ENCODE measurements around the gene C1QBP.
A peak's percentile ranks its signal among the peaks of the same experiment; 100 is the strongest.

The C1QBP gene

GRCh38 chr17:5446786-5447185 is 7.8 kb upstream of the C1QBP start:
- no peak overlapping the region for H3K4me2 ChIP-seq (ENCODE audit: insufficient read depth, low read length)
- H3K27me3 ChIP-seq (ENCODE audit: insufficient read depth, low read length, poor library complexity), result no peaks in the 10 kb centered on the region
- H3K27ac ChIP-seq (ENCODE audit: low read length), result no peak overlapping the region
- DNase-seq (no peak), ATAC-seq (ENCODE audit: insufficient read depth, low read depth) (no peak)
- H3K36me3 ChIP-seq (ENCODE audit: insufficient read depth, low read length), result peaks cover 86% of the 10 kb centered on the region
- no peak overlapping the region for H3K4me3 ChIP-seq (ENCODE audit: low read depth in 1 of 2, low read length in 2 of 2)
- peaks cover 7% of the 10 kb centered on the region; the same call in 1 of the 2 replicates for H3K79me2 ChIP-seq (ENCODE audit: insufficient read depth, low read length)
- peaks cover 6% of the 10 kb centered on the region; the same call in 1 of the 2 replicates for H4K20me1 ChIP-seq (ENCODE audit: insufficient read depth, low read length)
- H2AFZ ChIP-seq (ENCODE audit: low read depth, low read length), result no peak overlapping the region
- no peaks in the 10 kb centered on the region for H3K9me3 ChIP-seq (ENCODE audit: insufficient read depth, low read length, severe bottlenecking)
- no peaks in the 10 kb centered on the region for H3K4me1 ChIP-seq (ENCODE audit: insufficient read depth, low read length)
- no peak overlapping the region for H3K9ac ChIP-seq (ENCODE audit: low read depth, low read length)
- TF ChIP-seq EZH2 (IDR thresholded peaks at IDR 0.05; ENCODE audit: borderline replicate concordance, low read depth, low read length, severe bottlenecking), result no peak
- TF ChIP-seq, protein P1, sequence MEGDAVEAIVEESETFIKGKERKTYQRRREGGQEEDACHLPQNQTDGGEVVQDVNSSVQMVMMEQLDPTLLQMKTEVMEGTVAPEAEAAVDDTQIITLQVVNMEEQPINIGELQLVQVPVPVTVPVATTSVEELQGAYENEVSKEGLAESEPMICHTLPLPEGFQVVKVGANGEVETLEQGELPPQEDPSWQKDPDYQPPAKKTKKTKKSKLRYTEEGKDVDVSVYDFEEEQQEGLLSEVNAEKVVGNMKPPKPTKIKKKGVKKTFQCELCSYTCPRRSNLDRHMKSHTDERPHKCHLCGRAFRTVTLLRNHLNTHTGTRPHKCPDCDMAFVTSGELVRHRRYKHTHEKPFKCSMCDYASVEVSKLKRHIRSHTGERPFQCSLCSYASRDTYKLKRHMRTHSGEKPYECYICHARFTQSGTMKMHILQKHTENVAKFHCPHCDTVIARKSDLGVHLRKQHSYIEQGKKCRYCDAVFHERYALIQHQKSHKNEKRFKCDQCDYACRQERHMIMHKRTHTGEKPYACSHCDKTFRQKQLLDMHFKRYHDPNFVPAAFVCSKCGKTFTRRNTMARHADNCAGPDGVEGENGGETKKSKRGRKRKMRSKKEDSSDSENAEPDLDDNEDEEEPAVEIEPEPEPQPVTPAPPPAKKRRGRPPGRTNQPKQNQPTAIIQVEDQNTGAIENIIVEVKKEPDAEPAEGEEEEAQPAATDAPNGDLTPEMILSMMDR (IDR thresholded peaks at IDR 0.05; ENCODE audit: borderline replicate concordance, extremely low read depth, low read length, poor library complexity, severe bottlenecking), result no peak

GRCh38 chr17:5444209-5444608 is 5.3 kb upstream of the C1QBP start:
- Histone ChIP-seq H3K27ac (ENCODE audit: low read length) (no peak overlapping the region), H3K4me3 (ENCODE audit: low read depth in 1 of 2, low read length in 2 of 2) (no peak overlapping the region), H3K9me3 (ENCODE audit: insufficient read depth, low read length, severe bottlenecking) (no peaks in the 10 kb centered on the region), H3K36me3 (ENCODE audit: insufficient read depth, low read length) (peaks cover 68% of the 10 kb centered on the region), H3K79me2 (ENCODE audit: insufficient read depth, low read length) (peaks cover 9% of the 10 kb centered on the region), H4K20me1 (ENCODE audit: insufficient read depth, low read length) (peaks cover 6% of the 10 kb centered on the region; the same call in 1 of the 2 replicates), H2AFZ (ENCODE audit: low read depth, low read length) (no peak overlapping the region), H3K9ac (ENCODE audit: low read depth, low read length) (no peak overlapping the region), H3K27me3 (ENCODE audit: insufficient read depth, low read length, poor library complexity) (no peaks in the 10 kb centered on the region), H3K4me1 (ENCODE audit: insufficient read depth, low read length) (peaks cover 6% of the 10 kb centered on the region), H3K4me2 (ENCODE audit: insufficient read depth, low read length) (no peak overlapping the region)
- no peak for ATAC-seq (ENCODE audit: insufficient read depth, low read depth)
- TF ChIP-seq, protein P1 (IDR thresholded peaks at IDR 0.05; ENCODE audit: borderline replicate concordance, extremely low read depth, low read length, poor library complexity, severe bottlenecking), result no peak
- TF ChIP-seq EZH2 (IDR thresholded peaks at IDR 0.05; ENCODE audit: borderline replicate concordance, low read depth, low read length, severe bottlenecking), result no peak
- no peak for DNase-seq

GRCh38 chr17:5443728-5444127 is 4.8 kb upstream of the C1QBP start:
- Histone ChIP-seq H3K4me2 (ENCODE audit: insufficient read depth, low read length) (no peak overlapping the region), H2AFZ (ENCODE audit: low read depth, low read length) (no peak overlapping the region), H3K36me3 (ENCODE audit: insufficient read depth, low read length) (peaks cover 64% of the 10 kb centered on the region), H3K4me3 (ENCODE audit: low read depth in 1 of 2, low read length in 2 of 2) (no peak overlapping the region), H3K9ac (ENCODE audit: low read depth, low read length) (no peak overlapping the region), H3K79me2 (ENCODE audit: insufficient read depth, low read length) (peaks cover 12% of the 10 kb centered on the region), H3K9me3 (ENCODE audit: insufficient read depth, low read length, severe bottlenecking) (no peaks in the 10 kb centered on the region), H3K4me1 (ENCODE audit: insufficient read depth, low read length) (peaks cover 8% of the 10 kb centered on the region), H4K20me1 (ENCODE audit: insufficient read depth, low read length) (peaks cover 6% of the 10 kb centered on the region; the same call in 1 of the 2 replicates), H3K27ac (ENCODE audit: low read length) (no peak overlapping the region), H3K27me3 (ENCODE audit: insufficient read depth, low read length, poor library complexity) (no peaks in the 10 kb centered on the region)
- TF ChIP-seq, protein P1 (IDR thresholded peaks at IDR 0.05; ENCODE audit: borderline replicate concordance, extremely low read depth, low read length, poor library complexity, severe bottlenecking), result no peak
- no peak for TF ChIP-seq EZH2 (IDR thresholded peaks at IDR 0.05; ENCODE audit: borderline replicate concordance, low read depth, low read length, severe bottlenecking)
- no peak for ATAC-seq (ENCODE audit: insufficient read depth, low read depth)
- DNase-seq, result no peak

GRCh38 chr17:5439446-5439764 is 450 bp upstream of the C1QBP start:
- H3K4me1 ChIP-seq (ENCODE audit: insufficient read depth, low read length), result peaks cover 38% of the 10 kb centered on the region
- no peaks in the 10 kb centered on the region for H3K9me3 ChIP-seq (ENCODE audit: insufficient read depth, low read length, severe bottlenecking)
- peaks cover 61% of the 10 kb centered on the region for H3K36me3 ChIP-seq (ENCODE audit: insufficient read depth, low read length)
- H2AFZ ChIP-seq (ENCODE audit: low read depth, low read length), result peak overlapping the region; percentile 98
- H3K27me3 ChIP-seq (ENCODE audit: insufficient read depth, low read length, poor library complexity), result no peaks in the 10 kb centered on the region
- peaks cover 52% of the 10 kb centered on the region for H3K79me2 ChIP-seq (ENCODE audit: insufficient read depth, low read length)
- ATAC-seq (ENCODE audit: insufficient read depth, low read depth), result no peak; the same call in 2 of the 3 replicates
- DNase-seq, result no peak
- TF ChIP-seq EZH2 (IDR thresholded peaks at IDR 0.05; ENCODE audit: borderline replicate concordance, low read depth, low read length, severe bottlenecking), result no peak
- TF ChIP-seq, protein P1 (IDR thresholded peaks at IDR 0.05; ENCODE audit: borderline replicate concordance, extremely low read depth, low read length, poor library complexity, severe bottlenecking), result no peak
- peak overlapping the region; percentile 91 for H3K27ac ChIP-seq (ENCODE audit: low read length)
- peaks cover 15% of the 10 kb centered on the region for H4K20me1 ChIP-seq (ENCODE audit: insufficient read depth, low read length)
- peak overlapping the region; percentile 82 for H3K4me2 ChIP-seq (ENCODE audit: insufficient read depth, low read length)
- H3K4me3 ChIP-seq (ENCODE audit: low read depth in 1 of 2, low read length in 2 of 2), result peak overlapping the region; percentile 26 to 84; a peak in 3 of 4 replicates
- peak overlapping the region; percentile 82 for H3K9ac ChIP-seq (ENCODE audit: low read depth, low read length)
